ENCODE measurements around the gene AP3D1. TPM values are rescaled to one million over a fixed set of nuclear protein-coding genes. Genes with fewer than 3 reads are reported as not detected.

AP3D1 gene
- total RNA-seq, 4 donors from 2014 or later = 101 to 189 (median 152) TPM

DNA sequence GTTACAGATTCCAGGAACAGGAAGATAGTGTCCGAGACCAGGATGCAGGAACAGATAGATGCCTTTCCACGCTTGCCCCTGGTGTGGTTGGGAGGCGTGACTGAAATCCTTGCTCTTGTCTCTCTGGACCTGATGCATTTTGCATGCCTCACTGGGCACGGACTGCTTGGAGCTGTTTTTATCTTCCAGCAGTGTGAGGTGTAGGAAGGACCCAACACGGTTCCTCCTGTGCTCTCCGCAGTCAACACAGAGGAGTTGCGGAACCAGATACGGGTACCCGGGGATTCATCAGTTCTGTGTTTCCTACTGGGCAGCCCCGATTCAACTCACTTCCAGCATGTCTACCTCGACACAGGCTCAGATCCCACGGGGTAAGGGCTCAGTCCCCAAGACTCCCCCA lies 18.9 kb upstream of the AP3D1 start:
- intact Hi-C loops (cut with DNase I; ENCODE audit: low total_unique reads) = no loop called here
- Histone ChIP-seq H3K36me3 (no peaks in the 10 kb centered on the region), H3K4me3 (no peak overlapping the region), H3K27me3 (no peaks in the 10 kb centered on the region), H3K27ac (peak overlapping the region in 3 of 4 donors; percentile 92 to 99 (median 99)), H3K4me1 (peaks cover 52 to 83% (median 67%) of the 10 kb centered on the region in 4 donors), H3K9me3 (no peaks in the 10 kb centered on the region)
- DNase-seq = no peak
- in situ Hi-C loops (cut with MboI; ENCODE audit: low pct_ligation_motif_present in 1 of 4, low pct_unique_long_range_greater_than_20kb in 1 of 4, low sequenced_read_pairs in 3 of 4) = loop anchor here in 1 of 4 donors (25.0 kb wide), 1 partner anchor 92 kb away; the partner anchor contains the start of gene JSRP1
- TF ChIP-seq, protein P1, sequence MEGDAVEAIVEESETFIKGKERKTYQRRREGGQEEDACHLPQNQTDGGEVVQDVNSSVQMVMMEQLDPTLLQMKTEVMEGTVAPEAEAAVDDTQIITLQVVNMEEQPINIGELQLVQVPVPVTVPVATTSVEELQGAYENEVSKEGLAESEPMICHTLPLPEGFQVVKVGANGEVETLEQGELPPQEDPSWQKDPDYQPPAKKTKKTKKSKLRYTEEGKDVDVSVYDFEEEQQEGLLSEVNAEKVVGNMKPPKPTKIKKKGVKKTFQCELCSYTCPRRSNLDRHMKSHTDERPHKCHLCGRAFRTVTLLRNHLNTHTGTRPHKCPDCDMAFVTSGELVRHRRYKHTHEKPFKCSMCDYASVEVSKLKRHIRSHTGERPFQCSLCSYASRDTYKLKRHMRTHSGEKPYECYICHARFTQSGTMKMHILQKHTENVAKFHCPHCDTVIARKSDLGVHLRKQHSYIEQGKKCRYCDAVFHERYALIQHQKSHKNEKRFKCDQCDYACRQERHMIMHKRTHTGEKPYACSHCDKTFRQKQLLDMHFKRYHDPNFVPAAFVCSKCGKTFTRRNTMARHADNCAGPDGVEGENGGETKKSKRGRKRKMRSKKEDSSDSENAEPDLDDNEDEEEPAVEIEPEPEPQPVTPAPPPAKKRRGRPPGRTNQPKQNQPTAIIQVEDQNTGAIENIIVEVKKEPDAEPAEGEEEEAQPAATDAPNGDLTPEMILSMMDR (IDR thresholded peaks at IDR 0.05) = no peak
- TF ChIP-seq POLR2A (IDR thresholded peaks at IDR 0.05) (no peak), EP300 (IDR thresholded peaks at IDR 0.05; ENCODE audit: low read depth) (no peak), POLR2AphosphoS5 (IDR thresholded peaks at IDR 0.05) (no peak)
- WGBS, 2 donors (ENCODE audit: low coverage in 1 of 2) = 82 to 87% methylated on average over 5 to 12 of the region's 12 CpGs

DNA sequence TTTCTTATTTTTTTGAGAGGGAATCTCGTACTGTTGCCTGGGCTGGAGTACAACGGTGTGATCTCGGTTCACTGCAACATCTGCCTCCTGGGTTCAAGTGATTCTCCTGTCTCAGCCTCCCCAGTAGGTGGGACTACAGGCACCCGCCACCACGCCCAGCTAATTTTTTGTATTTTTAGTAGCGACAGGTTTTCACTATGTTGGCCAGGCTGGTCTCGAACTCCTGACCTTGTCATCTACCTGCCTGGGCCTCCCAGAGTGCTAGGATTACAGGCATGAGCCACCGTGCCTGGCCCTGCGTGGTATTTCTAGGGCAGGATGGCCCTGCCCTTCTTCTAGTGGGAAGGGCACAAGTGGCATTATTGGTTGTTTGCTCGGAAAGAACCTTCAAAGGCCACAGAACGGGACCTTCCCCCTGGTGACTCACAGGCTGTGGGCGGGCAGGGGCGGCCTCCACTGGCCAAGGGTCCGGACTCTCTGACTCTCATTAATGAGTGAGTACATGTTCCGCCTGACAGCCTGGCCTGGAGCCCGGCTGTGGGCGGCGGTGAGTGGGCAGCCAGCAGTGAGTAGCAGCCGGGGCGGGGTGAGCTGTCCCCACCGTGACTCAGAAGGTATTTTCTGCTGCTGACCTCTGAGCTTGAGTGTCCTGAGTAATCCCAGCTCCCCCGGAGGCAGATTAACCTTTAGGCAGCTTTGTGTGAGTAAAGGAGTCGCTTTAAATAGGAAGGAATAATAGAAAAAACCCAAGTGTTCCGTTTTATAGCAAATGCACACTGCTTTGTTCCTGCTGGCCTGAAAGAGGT lies 17.5 kb upstream of the AP3D1 start:
- no peaks in the 10 kb centered on the region for H3K9me3 ChIP-seq
- H3K36me3 ChIP-seq = no peaks in the 10 kb centered on the region
- H3K27me3 ChIP-seq = no peaks in the 10 kb centered on the region
- H3K4me1 ChIP-seq = peaks cover 52 to 82% (median 67%) of the 10 kb centered on the region in 4 donors
- peak overlapping the region; percentile 92 to 99 (median 98) for H3K27ac ChIP-seq
- DNase-seq = peak; percentile 94
- in situ Hi-C loops (cut with MboI; ENCODE audit: low pct_ligation_motif_present in 1 of 4, low pct_unique_long_range_greater_than_20kb in 1 of 4, low sequenced_read_pairs in 3 of 4) (loop anchor here in 1 of 4 donors (25.0 kb wide), 1 partner anchor 93 kb away; the partner anchor contains the start of gene JSRP1), intact Hi-C loops (cut with DNase I; ENCODE audit: low total_unique reads) (no loop called here)
- peak overlapping the region in 1 of 4 donors; percentile 10 for H3K4me3 ChIP-seq
- TF ChIP-seq POLR2AphosphoS5 (IDR thresholded peaks at IDR 0.05) = peak; percentile 69 to 89 (median 86)
- peak; percentile 74 for TF ChIP-seq EP300 (IDR thresholded peaks at IDR 0.05; ENCODE audit: low read depth)
- TF ChIP-seq POLR2A (IDR thresholded peaks at IDR 0.05) = peak; percentile 64
- TF ChIP-seq, protein P1 (IDR thresholded peaks at IDR 0.05) = peak in 1 of 5 experiments; percentile 11
- WGBS, 2 donors (ENCODE audit: low coverage in 1 of 2) = 13 to 63% methylated on average over 4 to 24 of the region's 24 CpGs

DNA sequence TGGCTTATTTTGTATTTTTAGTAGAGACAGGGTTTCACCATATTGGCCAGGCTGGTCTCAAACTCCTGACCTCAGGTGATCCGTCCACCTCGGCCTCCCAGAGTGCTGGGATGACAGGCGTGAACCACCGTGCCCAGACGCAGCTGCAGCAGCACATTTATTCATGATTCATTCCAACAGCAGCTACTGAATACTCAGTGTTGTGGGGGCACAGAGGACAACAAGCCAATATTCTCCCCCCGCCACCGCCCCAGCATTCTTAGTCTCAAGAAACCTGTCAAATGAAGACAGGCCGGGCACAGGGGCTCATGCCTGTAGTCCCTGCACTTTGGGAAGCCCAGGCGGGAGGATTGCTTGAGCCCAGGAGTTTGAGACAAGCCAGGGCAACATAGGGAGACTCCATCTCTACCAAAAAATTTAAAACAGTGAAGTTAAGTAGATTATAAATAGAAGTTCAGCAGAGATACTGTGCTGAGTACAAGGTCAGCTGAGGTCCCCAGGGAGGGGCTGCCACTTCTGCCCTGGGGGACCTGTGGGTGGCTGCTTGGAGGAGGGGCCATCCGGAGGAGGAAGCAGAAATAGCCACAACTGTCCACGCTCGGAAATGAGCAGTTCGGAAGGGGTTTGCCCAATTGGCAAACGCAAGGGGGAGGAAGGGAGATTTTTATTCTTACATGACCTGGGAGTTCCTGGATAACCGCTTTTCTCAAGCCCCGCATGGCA lies 16.7 kb upstream of the AP3D1 start:
- Histone ChIP-seq H3K4me1 (peaks cover 52 to 77% (median 70%) of the 10 kb centered on the region in 4 donors), H3K36me3 (no peaks in the 10 kb centered on the region), H3K27me3 (no peaks in the 10 kb centered on the region), H3K9me3 (no peaks in the 10 kb centered on the region), H3K4me3 (peak overlapping the region in 1 of 4 donors; percentile 10), H3K27ac (peak overlapping the region; percentile 92 to 99 (median 98))
- DNase-seq = peak; percentile 63
- WGBS, 2 donors (ENCODE audit: low coverage in 1 of 2) = 17 to 49% methylated on average over 6 to 16 of the region's 16 CpGs
- in situ Hi-C loops (cut with MboI; ENCODE audit: low pct_ligation_motif_present in 1 of 4, low pct_unique_long_range_greater_than_20kb in 1 of 4, low sequenced_read_pairs in 3 of 4) (loop anchor here in 1 of 4 donors (25.0 kb wide), 1 partner anchor 94 kb away; the partner anchor contains the start of gene JSRP1), intact Hi-C loops (cut with DNase I; ENCODE audit: low total_unique reads) (no loop called here)
- peak in 1 of 3 donors; percentile 19 for TF ChIP-seq POLR2AphosphoS5 (IDR thresholded peaks at IDR 0.05)
- TF ChIP-seq POLR2A (IDR thresholded peaks at IDR 0.05) = no peak

DNA sequence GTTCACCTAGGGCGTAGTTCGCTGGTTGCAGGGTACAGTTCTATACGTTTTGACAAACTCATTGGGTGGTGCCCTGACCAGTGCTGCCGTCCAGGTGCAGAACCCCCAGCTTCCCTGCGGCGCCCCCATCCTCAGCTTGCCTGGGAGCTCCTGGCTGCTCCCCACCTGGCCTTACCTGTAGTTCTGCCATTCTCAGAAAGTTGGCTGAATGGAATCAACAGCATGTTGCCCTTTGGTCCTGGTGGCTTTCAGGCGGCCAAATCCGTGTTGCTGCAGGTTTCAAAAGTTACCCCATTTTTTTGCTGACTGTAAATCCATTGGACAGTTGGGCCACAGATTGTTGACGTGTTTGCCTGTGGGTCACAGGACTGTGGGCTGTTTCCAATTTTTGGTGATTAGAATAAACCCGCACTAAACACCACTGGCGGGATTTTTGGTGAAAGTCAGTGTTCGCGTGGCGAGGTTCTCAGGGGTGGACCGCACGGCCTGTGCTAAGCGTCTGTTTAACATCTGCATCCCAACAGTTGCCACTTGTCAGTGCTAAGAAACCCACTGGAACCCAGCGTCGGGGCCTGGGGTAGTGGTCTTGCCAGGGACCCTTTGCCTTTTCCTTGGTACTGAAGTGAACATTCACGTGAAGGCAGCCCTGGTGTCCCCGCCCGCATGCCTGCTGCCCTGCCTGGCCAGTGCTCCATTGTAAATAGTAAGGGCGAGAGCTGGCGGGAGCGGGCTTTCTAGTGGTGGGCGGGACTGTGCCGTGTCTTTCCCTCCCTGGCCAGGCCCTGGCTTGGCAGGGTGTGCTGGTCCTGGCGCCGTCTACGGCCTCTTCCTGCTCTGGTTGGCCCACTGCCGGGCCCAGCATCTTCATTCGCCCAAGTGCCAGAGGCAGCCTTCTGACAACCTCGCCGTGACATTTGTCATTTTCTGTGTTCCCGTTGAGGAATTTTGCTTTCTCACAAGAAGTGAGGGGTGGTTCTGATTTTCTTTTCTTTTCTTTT lies 15.7 kb upstream of the AP3D1 start:
- DNase-seq = peak; percentile 82
- peaks cover 52 to 77% (median 72%) of the 10 kb centered on the region in 4 donors for H3K4me1 ChIP-seq
- no peaks in the 10 kb centered on the region for H3K9me3 ChIP-seq
- H3K27ac ChIP-seq = peak overlapping the region; percentile 92 to 99 (median 98)
- intact Hi-C loops (cut with DNase I; ENCODE audit: low total_unique reads) = no loop called here
- no peak overlapping the region for H3K4me3 ChIP-seq
- WGBS, 2 donors (ENCODE audit: low coverage in 1 of 2) = 51 to 94% methylated on average over 8 to 35 of the region's 35 CpGs
- H3K27me3 ChIP-seq = no peaks in the 10 kb centered on the region
- in situ Hi-C loops (cut with MboI; ENCODE audit: low pct_ligation_motif_present in 1 of 4, low pct_unique_long_range_greater_than_20kb in 1 of 4, low sequenced_read_pairs in 3 of 4) = loop anchor here in 1 of 4 donors (25.0 kb wide), 1 partner anchor 95 kb away; the partner anchor contains the start of gene JSRP1
- H3K36me3 ChIP-seq = no peaks in the 10 kb centered on the region
- TF ChIP-seq EP300 (IDR thresholded peaks at IDR 0.05; ENCODE audit: low read depth) = no peak
- TF ChIP-seq, protein P1 (IDR thresholded peaks at IDR 0.05) = no peak
- TF ChIP-seq POLR2AphosphoS5 (IDR thresholded peaks at IDR 0.05) = peak; percentile 53 to 72 (median 62)
- TF ChIP-seq POLR2A (IDR thresholded peaks at IDR 0.05) = peak; percentile 53

All from transverse colon (tissue), 4 donors.